ENCODE data around the gene PITPNC1.
"Not testable (repeated sequence)": the region's sequence is repeated elsewhere in the genome, so short reads cannot be mapped to it uniquely, and the experiment has no call there.

PITPNC1 gene

DNA sequence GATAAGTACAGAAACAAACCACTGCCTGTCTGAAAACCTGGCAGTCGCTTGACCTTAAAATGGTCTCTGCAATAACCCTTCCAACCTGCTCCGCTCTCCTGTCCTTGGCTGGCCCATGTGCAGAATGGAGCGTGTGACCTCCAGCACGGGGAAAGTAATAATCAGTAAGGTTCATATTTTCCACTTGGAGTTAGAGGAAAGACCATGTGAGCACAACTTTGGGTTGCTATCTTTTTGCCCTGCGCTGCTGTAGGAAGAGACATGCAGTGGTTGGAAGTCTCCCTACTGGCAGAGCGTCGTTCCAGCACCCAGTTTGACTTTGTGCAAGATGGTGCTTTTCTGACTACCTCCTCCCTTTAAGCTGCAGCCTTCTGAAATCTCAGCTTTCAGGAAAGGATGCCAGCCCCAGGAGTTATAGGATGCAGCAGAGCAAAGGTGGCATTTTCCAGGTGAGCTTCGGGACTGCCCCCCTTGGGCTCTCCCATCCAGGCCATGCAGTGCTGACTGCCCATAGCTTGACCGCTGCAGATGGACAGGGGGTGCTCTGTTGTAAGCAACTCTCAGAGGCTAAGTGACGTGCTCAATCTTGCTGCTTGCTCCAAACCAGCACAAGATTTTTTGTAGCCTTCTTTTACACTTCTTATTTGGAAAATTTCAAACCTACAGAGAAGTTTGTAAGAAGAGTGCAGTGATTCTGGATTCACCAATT lies 230.0 kb downstream of the PITPNC1 start:
- H3K4me3 ChIP-seq (ENCODE audit: low read depth, low read length): no peak overlapping the region

DNA sequence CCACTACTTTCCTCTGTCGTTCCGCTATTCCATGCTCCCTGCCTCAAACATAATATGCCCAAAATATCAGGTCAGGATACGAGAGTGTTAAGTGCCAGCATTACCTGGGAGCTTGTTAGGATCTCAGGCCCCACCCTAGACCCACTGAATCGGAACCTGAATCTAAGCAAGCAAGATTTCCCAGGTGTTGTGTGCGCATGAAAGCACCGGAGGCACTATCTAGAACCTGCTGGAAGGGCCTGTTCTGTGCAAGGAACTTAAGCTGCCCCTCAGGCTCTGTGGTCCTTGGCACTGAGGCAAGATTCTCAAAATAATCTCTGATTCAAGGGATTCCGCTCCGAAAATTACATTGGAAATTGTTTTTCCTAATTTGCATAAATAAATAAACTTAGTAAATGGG lies 233.0 kb downstream of the PITPNC1 start:
- H3K4me3 ChIP-seq (ENCODE audit: low read depth, low read length): no peak overlapping the region

DNA sequence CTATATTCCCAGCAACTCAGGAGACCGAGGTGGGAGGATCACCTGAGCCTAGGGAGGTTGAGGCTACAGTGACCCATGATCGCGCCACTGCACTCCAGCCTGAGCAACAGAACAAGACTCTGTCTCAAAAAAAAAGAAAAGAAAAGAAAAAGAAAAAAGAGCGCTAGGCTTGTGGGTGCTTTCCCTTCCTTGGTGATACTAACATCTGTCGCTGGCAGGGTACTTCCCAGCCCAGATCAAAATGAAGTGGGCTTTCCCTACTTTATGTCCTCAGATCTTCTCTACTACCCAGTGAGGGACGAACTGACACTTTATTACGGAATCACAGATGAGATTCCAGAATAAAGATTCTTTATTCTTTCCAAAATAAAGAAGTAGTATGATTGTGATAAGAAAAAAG lies 236.9 kb downstream of the PITPNC1 start:
- H3K4me3 ChIP-seq (ENCODE audit: low read depth, low read length): no peak overlapping the region

DNA sequence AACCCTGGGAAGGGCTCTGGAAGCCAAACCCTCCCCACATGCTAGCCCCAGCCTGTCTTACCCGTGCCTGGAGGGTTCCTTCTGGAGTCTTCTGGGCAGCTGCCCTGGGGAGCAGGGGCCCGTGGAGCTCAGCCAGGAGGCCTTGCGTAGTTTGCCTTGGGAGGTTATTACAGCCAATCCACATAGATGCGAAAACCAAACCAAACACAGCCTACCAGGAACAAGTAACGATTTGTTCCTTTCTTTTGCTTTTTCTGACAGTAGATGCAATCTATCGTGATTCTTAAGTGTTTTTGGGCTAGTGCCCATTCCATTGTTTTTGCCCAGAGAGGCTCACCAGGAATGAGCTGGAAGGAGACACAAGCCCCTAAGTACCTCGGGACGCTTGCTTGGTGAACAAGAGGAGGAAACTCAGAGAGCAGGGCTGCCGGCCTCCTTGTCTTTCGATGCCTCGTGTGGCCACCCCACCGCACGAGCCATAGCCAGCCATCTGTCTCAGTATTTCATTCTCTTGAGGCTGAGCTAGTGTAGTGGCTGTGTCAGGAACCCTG lies 238.0 kb downstream of the PITPNC1 start:
- no peak overlapping the region for H3K4me3 ChIP-seq (ENCODE audit: low read depth, low read length)

DNA sequence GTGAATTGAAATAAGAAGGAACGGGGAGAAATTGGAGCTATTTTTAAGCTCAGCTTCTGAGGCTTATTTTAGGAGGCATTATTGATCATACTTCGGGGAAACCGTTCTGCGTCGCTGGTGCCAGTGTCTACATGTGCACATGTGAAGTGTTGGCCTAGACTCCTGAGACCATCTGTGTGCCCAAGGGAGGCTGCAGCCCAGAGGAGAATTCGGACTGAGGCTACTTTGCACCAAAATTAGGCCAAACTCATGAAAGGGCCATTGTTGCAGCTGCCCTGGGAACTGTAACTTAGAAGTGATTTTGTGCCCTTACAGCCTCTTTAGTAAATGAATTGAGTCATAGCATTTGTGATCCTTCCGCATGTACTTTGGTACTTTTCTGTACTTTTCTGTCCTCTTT lies 238.7 kb downstream of the PITPNC1 start:
- no peak overlapping the region for H3K4me3 ChIP-seq (ENCODE audit: low read depth, low read length)

DNA sequence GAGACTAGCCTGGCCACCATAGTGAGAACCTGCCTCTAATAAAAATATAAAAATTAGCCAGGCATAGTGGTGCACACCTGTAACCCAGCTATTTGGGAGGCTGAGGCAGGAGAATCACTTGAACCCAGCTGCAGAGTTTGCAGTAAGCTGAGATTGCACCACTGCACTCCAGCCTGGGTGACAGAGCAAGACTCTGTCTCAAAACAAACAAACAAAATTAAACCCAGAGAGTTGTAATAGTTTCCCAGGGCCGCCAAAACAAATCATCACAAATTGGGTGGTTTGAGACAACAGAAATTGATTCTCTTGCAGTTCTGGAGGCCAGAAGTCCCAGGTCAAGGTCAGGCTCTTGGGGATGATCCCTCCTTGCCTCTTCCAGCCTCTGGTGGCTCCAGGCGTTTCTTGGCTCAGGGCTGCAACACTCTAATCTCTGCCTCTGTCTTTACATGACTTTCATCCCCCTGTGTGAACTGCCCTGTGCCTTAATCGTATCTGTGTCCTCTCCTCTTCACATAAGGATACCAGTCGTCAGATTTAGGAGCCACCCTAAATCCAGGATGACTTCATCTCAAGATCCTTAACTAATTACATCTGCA lies 240.3 kb downstream of the PITPNC1 start:
- no peak overlapping the region for H3K4me3 ChIP-seq (ENCODE audit: low read depth, low read length)

DNA sequence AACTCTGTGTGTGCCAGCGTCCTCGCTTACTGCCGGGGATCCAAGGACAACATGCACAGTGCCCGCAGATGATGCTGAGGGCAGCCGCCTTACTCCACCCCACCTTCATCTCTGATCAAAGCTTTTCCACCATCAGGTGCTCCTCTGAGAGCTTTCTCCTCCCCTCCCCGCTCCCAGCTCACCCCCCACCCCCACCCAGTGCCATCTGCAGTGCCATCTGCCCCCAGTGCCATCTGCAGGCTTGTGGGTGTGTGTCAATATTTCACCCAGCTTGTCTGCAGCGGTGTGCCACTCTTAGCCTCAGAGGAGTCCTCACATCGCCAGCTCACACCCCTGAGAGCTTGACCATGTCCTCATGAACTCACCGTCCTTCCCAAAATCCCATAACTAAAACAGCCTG lies 242.5 kb downstream of the PITPNC1 start:
- no peak overlapping the region for H3K4me3 ChIP-seq (ENCODE audit: low read depth, low read length)

DNA sequence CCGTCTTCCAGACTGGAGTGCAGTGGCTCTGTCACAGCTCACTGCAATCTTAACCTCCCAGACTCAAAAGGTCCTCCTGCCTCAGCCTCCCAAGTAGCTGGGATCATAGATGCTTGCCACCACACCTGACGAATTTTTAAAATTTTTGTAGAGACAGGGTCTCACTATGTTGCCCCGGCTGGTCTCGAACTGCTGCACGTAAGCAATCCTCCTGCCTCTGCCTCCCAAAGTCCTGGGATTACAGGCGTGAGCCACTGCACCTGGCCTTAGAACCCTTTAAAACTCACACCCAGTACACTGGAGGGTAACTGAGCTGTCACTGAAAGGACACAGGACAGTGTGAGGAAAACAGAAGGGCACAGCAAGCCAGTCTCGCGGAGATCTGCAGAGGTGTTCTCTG lies 243.0 kb downstream of the PITPNC1 start:
- H3K4me3 ChIP-seq (ENCODE audit: low read depth, low read length): no peak overlapping the region

DNA sequence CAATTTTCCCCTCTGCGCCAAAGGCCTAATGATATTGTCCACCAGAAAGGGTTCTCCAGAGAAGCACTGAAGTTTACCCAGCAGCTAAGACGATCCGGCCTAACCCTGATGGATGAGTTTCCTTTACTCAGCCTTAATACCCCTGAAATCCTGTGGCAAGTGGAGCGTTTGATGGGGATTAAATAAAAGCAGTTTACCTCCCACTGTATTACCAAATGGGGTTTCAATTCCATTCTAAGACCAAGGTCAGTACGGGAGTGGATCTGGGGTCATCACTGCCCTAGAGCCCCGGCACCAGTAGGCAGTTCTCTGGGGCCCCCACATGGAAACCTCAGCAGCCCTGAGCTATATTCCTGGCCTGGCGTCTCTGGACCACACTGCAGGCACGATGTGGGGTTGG lies 243.6 kb downstream of the PITPNC1 start:
- no peak overlapping the region for H3K4me3 ChIP-seq (ENCODE audit: low read depth, low read length)

DNA sequence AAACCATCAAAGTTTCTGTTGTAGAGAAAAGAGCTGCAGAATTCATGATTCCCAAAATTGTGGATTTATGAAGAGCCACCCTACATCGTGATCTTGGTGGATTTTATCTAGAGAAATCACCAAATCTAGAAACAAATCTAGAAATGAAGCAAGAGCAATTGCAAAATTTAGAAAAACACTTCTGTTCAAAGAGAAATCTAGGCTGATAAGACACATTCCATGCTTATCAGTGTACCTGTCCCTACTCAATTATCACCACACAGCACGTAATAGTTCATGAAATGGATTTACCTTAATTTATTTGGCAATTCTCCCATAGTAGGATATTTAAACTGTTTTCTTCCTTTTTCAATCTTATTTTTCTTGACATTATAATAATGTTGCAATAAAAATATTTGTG lies 246.7 kb downstream of the PITPNC1 start:
- no peak overlapping the region for H3K4me3 ChIP-seq (ENCODE audit: low read depth, low read length)

DNA sequence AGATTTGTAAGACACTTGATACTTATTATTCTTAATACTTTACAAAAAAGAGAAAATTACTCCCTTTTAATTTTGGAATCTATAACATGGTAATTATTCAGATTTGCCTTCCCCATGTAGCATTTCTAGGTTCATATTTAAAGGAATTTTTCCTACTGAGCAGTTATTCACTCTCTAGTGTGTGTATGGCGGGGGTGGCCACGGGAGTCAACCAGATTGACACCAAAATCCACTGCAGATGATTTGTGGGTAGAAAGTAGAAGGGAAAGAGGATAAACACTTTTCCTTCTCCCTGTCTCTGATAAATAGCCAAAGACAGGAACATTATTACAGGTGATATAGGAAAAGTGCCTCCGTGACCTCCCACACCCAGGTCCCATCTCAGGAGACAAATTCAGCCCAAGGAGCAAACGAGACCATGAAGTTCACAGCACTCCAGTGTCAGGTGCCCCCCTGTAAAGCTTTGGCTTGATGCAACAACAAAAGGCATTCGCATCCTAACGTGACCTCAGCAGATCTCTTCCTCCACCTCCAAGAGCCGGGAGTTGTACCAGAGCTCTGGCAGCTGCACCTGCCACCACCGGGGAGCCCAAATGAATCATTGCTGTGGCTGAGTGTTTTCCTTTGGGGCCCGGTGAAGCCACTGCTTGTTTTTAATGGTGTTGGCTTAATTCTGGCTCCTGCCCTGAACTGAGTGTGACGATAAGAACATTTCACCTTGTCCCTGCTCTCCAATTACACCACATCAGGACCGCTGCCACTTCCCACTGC lies 248.0 kb downstream of the PITPNC1 start:
- no peak overlapping the region for H3K4me3 ChIP-seq (ENCODE audit: low read depth, low read length)

DNA sequence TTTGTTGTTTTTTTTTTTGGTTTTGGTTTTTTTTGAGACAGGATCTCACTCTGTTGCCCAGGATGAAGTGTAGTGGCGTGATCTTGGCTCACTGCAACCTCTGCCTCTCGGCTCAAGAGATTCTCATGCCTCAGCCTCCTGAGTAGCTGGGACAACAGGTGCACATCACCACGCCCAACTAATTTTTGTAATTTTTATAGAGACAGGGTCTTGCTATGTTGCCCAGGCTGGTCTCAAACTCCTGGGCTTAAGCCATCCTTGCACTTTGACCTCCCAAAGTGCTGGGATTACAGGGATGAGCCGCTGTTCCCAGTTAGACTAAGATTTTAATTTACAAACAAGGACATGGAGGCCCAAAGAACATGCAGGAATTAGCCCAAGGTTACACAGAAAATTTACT lies 248.9 kb downstream of the PITPNC1 start:
- H3K4me3 ChIP-seq (ENCODE audit: low read depth, low read length): no peak overlapping the region

DNA sequence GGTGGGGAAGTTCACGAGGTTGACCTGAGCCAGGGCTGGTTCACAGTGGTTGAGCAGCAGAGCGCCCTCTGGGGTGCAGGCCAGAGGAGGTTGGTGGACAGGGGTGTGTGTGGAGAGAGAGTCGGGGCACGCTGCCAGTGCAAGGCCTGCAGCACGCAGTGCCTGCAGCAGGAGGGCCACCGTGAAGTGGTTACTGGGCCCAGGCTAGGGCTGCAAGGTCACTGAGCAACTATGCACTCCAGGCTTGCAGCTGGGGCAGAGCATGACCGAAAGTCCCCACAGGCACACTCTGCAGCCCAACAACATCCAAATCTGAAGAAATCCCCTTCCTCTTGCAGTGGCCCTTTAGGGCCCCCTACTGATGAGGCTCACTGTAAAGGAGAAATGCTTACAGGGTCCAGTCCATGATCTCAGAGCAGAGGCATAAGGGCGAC lies 251.5 kb downstream of the PITPNC1 start:
- H3K4me3 ChIP-seq (ENCODE audit: low read depth, low read length): no peak overlapping the region

DNA sequence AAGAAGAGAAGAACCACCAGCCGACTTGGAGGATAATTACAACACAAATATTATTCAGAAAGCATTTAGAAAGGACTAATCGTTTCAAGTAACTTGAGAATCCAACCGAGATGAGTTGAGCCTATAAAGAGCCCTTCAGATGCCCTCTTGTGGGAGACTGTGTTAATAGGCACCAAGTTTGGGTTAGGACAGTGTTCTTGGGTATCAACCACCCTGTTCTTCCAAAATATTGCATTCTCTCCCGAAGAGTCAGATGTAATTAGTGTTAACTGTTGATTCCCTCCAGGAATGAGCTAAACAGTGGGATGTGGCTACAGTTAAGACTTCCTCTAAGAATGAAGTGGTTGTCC lies 252.9 kb downstream of the PITPNC1 start:
- H3K4me3 ChIP-seq (ENCODE audit: low read depth, low read length): no peak overlapping the region

DNA sequence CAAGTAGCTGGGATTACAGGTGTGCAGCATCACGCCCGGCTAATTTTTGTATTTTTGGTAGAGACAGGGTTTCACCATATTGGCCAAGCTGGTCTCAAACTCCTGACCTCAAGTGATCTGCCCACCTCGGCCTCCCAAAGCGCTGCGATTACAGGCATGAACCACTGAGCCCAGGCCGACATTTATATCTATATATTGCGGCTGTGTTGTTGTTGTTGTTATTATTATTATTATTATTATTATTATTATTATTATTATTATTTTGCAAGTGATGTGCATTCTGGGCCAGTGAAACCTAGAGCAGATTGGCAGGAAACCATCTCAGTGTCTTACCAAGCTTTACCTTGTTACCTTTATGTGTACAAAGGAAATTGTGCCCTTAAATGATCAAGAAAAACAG lies 253.8 kb downstream of the PITPNC1 start:
- not testable (repeated sequence) for H3K4me3 ChIP-seq (ENCODE audit: low read depth, low read length)

DNA sequence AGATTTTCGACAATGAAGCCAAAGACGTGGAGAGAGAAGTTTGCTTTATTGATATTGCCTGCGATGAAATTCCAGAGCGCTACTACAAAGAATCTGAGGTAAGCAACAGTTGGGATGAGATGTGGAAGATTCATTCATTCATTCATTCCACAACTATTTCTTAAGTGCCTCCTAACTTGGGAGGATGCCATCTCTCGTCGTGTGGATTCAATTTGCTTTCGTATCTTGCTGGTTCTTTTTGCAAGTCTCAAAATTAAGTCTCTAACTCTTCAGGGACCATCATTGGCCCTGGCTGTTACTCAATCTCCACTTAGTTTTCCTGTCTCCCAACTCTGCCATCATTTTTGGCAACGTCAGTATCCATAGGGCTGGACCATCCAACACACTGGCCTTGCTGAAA lies 255.1 kb downstream of the PITPNC1 start:
- no peak overlapping the region for H3K4me3 ChIP-seq (ENCODE audit: low read depth, low read length)

DNA sequence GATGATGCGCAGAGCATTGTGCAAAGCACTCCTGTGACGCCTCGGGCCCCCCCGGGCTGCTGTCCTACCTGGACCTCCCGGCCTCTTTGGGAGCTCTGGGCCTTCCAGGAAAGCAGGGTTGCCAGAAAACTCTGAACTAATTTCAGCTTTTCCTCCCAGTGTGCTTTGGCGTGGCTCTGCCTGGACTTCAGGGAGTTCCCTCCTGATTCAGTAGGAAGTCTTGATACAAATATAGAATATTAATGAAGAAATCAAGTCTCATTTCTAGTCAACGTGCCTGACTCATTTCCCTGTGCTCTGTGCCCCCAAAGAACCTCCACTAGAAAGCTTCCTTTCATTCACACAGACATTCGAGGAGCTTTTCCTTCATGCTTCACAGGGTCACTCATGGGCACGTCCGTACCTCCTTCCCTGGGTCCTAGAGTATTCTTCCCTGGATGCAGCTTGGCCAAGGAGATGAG lies 256.7 kb downstream of the PITPNC1 start:
- no peak overlapping the region for H3K4me3 ChIP-seq (ENCODE audit: low read depth, low read length)

DNA sequence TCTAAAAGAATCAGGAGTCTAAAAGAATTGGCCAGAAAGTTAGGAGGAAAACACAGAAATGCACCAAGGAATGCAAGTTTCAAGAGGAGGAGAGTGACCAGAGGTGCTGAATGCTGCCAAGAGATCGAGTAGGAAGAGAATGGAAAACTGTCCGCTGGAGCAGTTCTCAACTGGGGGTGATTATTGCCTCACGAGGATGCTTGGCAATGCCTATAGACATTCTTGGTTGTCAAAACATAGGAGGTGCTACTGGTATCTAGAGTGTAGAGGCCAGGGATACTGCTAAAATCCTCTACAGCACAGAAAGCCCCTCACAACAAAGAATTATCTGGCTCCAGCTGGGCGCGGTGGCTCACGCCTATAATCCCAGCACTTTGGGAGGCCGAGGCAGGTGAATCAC lies 258.6 kb downstream of the PITPNC1 start:
- no peak overlapping the region for H3K4me3 ChIP-seq (ENCODE audit: low read depth, low read length)

DNA sequence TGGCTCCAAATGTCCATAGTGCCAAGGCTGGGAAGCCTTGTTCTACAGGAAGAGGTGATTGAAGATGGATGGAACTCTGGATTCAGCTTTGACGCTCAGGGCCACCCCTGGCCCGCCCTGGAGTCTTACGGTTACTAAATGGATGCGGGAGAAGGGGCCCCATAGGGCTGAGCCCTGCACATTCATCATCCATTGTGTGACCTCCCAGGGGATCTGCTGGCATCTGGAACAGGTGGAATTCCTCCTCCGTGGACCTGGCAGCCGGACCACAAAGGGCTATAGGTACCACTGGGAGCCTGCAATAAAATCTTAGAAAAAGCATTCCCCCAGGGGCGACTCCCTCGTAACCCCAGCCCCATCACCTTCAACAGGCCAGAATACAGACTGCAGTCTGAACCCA lies 259.2 kb downstream of the PITPNC1 start:
- no peak overlapping the region for H3K4me3 ChIP-seq (ENCODE audit: low read depth, low read length)

DNA sequence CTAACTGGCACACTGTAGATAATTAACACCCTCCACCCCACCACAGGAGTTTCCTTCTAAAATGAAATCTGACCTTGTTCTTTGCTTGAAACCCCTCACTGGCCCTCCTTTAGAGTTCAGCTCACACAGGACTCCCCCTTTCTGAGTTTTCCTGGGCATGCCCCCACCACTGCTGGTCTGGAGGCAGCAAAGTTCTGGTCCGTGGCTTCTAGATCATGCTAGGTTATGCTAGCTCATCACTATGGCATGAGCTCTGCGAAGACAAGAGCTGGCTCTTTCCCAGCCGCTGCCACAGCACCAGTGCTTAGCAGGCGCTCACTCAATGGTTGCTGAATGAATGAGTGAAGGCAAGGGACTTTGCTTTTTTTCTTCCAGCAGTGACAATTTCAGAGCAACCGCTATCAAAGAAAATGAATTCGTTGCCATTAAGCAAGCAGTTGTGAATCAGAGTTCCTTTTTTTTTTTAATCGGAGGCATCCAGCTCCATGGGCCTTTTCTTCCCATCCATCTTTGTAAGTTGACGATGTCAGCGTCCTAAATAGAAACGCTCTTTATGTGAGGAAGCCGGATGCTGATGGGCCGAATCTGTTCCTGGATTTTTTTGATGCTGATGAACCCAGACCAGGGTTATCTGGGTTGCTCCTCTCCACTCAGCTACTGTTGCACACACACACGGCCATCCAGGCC lies 259.9 kb downstream of the PITPNC1 start:
- H3K4me3 ChIP-seq (ENCODE audit: low read depth, low read length): no peak overlapping the region

DNA sequence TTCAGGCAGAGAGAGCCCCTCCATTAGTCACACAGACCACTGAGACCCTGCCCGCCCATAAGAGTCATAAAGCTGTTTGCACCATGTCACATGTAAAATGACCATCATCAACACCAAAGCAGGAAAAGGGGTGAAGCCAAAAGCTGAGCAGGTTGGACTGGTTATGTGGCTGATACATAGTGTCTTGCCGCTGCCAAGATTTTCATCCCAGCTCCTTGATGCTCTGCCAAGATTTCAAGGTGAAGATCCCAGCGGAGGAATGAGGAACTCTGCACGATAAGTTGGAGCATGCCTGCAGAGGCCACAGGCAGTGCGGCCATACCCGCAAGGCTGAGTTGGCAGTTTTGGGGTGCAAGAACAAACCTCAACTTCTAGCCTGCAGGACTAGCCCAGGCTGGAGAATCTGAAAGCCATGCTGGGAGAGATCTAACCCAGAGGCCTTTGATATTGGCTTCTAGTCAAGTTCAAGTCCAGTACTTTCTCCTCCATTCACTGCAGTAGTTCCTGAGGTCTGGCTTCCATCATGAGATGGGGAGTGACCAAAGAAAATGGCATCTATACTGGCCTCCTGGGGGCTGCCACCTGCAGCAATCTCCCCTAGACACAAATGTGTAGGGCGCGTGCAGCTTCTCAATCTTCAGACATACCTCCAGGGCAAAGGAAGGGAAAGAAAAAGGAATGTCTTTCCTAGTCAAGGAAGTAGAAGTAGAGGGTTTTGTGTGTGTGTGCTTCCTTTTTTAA lies 261.0 kb downstream of the PITPNC1 start:
- H3K4me3 ChIP-seq (ENCODE audit: low read depth, low read length): no peak overlapping the region
